ENCODE data around the gene CRABP1.

Gene CRABP1

DNA sequence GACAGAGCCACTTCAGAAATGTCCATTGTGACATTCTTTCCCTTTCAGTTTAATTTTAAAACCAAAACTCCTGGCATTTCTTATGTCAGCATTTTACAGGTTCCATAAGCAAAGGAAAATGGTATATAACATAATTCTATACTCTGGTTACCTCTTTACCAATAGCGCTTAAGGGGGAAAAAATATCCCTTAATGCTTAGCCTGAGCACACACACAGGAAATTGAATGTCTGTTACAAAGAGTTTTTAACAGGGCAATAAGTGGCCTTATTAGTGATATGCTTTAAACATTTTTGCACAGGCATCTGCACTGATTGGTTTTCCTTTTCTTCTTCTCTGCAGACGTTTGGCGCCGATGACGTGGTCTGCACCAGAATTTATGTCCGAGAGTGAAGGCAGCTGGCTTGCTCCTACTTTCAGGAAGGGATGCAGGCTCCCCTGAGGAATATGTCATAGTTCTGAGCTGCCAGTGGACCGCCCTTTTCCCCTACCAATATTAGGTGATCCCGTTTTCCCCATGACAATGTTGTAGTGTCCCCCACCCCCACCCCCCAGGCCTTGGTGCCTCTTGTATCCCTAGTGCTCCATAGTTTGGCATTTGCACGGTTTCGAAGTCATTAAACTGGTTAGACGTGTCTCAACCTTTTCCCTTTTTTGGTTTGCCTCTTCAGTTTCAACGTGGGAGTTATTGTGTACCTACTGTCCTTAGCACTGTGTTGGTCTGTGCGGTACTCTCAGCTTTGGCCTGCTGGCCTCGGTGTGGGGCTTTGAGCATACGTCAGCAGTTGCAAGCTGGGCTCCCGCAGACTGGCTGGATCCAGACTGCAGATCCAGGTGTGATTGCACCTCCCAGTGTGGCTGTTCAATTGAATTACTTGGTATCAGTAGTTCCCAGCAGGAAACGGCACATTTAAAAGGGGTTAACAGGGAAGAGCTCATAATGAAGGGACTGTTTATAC, 7.7 kb downstream of the CRABP1 start:
- DNase-seq: no peak

DNA sequence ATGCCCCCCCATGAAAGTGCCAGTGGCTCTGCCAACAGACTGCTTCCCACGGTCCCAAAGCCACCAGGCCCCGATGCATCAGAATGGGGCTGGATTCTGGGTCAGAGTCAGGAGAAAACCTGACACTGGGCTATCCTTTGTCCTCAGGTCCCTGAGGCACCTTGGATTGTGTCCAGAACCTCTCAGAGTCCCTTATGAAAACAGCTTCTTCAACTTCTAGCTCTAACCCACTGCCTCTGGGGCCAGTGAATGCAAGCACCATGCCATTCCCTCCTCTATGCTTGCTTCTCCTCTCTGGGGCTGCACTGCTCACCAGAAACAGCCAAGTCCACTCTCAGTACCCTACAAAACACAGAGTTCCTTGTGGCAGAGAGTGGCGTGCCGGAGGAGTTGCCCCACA, 9.9 kb downstream of the CRABP1 start:
- no peak for DNase-seq

DNA sequence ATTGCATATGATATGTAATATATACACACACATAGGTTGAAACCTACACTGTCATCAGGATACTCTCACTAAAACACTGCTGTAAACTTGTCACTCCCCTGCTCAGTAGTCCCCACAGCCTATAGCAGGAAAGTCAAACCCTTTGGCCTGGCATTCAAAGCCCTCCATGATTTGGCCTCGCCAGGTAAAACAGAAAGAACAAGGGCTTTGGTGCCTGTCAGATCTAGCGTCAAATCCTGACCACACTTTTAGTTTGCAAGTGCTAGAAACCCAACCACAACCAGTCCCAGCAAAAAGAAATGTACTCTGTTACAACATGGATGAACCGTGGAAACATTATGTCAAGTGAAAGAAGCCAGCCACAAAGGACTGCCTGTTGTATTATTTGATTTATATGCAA, 11.4 kb downstream of the CRABP1 start:
- no peak for DNase-seq

DNA sequence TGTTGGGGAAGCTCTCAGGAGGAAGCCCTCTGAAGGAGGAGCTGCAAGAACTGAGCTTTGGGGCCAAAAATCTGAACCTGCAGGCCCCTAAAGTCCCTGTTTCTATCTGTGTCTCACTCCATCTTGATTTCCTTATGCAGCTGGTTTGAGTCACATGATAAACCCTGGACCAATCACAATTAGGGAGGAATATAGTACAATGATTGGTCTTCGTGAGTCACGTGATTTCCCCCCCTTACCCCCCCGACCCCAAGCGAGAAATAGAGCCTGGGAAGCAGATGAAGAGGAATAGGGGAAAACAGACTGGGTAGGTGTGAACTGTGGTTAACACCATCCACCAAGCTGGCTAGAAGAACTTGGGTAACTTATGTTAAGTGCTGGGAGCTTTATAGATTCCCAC, 12.9 kb downstream of the CRABP1 start:
- no peak for DNase-seq

DNA sequence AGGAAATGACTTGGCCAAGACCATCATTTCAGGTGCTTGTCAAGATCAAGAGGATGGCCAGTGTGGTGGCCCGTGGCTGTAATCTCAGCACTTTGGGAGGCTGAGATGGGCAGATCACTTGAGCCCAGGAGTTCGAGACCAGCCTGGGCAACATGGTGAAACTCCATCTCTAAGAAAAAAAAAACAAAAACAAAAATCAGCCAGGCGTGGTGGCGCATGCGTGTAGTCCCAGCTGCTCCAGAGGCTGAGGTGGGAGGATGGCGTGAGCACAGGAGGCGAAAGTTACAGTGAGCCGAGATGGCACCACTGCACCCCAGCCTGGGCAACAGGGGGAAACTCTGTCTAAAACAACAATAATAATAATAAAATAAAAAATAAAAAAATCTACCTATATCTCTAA, 15.0 kb downstream of the CRABP1 start:
- DNase-seq: no peak

DNA sequence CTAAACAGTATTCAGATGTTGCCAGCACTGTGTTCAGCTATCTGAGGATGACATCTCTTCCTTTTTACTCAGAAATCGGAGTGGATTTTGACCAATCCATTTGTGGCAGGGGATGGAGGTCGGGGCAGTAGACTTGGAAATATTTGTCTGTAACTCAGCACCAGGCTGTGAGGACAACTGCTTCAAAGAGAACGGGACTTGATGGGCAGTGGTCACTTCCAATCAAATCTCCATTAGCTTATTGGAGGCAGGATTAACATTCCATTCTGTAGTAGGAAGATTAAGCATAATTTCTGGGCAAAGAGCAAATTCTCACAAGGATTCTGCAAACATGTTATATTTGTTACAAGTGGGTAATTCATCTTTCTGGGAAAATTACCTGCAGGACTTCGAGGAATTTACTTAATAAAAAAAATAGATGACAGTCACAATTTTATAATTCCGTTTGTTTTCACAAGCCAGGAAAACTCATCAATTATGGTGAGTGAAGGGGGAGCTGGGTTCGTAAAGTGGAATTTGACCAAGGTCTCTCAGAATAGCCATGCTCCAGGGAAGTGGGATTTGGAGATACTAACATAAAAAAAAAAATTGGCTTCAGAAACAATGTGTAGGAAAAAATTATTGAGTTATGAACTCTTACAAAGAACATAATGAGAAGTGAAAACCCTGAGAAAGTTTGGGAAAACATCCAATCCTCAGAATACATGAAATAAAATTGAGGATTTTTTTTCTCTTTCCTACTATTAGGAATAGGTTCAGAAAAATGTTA, 18.1 kb downstream of the CRABP1 start:
- no peak for DNase-seq

DNA sequence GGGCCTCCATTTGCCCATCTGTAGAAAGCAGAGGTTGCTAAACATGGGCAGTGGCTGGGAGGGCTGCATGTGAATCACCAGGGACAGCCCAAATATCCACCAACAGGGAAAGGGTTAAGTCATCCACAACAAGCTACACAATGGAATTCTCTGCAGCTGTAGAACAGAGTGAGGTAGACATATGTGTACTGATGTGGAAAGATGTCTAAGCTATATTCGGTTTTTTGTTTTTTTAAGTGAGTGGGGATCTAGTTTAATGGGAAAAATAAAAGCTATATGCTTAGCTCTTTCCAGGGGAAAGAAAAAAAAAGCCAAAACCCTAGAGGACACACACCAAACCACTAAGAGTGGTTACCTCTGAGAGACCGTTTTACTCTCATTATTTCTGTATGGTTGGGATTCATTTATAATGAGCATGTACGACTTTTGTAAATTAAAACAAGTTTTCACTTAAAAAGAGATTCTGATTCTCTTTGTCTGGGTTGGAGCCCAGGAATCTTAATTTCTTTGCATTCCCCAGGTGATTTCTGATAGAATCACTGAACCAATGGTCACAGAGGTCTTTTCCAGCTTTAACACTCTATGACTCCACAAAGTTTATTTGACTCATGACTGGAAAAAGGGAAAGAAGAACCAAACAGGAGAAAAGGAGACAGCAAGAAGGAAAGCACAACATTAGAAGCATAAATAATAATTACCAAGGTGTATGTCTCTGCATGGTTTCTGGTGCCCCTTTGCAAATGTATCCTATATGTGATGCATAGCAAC, 19.1 kb downstream of the CRABP1 start:
- DNase-seq: no peak

DNA sequence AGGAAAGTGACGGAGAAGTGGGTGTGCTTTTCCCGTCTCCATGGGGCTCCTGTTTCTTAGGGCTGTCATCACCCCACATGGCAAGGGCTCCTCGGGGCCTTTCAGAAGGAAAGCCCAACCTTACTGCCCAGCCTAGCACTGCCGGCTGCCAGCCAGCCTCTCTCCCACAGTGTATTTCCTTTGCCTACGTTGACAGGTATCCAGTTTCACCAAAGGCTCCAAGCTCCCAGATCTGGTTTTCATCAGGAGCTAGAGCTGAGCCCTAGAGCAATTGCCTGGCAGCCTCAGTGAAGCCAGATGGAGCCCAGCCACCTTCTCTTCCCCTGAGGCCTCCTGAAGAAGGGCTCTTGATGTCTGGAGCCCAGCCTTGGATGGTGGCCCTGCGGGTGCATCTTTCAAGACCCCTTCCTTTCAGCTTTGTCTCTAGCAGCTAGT, 20.2 kb downstream of the CRABP1 start:
- DNase-seq: no peak

DNA sequence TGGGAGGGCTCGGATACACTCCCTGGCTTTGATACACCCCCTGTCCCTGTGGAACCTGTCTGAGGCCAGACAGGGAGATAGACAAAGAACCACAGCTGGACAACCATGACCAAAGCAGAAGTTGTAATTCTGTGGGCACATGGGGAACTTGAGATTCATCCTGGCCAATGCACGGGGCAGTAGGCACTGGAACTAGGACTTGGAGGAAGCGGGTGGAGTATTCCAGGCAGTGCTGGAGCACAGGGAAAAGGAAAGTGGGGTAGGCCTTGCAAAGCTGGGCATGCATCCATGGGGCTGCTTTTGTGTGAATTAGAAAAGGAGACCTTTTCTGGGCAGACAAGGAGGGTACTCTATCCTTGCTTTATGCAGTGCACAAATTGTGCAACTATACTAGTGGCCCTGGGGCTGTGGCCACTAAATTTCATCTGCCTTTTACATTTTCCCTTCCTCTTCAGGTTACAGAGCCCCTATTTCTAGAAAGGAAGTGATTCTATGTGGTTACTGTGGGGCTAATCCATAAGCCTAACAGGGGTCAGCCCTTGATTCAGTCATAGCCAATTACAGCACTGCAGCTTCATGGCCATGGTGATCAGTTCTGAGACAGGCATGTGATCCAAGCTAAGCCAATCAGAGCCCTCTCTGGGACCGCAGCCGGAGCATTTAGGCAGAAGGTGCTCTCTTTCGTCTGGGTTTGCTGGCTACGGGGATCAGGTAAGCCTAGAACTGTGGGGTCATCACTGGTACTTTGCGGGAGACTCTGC, 21.0 kb downstream of the CRABP1 start:
- DNase-seq: no peak

DNA sequence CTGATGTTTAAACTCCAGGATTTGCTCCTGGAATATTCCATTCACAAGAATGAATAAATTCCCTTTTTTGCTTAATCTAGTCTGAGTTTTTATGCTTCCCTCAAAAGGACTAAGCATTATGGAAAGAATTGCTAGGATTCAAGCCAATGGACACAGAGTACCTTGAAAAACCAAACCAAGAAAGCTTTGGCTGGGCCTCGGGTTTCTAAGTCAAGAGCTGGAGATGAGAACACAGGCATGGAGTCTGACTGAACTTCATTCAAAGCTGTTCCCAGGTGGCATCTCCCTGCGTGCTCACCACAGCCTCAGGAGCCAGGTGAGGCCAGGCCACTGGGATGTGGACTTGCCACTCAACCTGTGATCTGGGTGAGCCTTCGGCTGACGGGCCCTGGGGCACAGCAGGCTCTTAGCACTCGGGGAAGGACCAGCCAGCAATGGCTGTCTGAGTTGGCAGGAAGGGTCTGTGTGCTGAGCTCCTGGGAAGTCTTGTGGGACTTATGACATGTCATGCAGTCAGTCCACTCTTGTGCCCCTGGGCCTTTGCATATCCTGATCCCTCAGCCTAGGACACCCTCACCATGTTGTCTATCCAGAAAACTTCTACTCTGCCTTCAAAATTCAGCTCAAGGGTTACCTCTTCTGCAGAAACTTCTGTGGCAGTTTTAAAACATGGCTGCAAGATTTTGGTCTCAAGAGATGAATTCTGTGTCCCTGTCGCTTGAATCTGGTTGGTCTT, 21.8 kb downstream of the CRABP1 start:
- no peak for DNase-seq

DNA sequence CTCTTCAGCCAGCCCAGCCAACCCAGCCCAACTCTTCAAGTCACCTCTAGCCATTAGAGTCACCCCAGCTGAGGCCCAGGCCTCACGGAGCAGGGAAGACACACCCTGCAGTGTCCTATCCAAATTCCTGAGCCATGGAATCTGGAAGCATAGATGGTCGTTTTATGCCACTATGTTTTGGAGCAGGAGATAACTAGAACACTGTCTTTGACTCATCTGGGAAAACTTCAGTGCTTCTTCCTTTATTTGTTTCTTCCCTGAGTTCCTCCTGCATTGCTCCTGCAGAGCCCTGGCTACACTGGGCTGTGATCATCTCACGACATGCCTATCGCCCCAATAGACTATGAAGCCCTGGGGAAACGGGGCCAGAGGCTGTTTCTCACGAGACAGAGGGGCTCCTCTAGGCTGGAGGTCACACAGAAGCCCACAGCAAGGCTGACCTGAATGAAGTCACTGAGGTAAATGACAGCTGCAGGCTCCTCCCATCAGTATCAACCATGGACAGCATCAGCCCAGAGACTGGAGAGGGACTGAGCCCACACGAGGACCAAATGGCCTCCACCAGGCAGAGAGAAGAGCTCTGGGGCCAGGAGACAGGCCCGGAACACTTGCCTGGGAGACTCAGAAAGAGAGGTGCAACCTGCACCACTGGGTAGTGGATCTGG, 22.7 kb downstream of the CRABP1 start:
- DNase-seq: no peak

DNA sequence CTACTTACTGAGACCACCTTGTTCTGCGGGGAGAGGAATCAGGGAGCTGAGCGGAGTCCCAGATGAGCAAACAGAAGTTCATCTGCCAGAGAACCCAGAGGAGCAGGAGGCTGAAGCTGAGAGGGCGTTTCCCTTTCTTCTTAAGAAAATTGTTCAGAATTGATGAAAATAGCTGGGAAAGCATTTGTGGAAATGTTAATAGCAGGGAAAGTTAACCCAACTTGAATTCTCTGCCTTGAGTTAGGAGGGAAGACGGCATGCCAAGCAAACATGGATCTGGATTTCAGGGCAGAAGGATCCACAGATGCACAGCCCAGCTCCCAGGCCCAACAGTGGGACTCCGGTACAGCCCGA, 23.2 kb downstream of the CRABP1 start:
- DNase-seq: no peak

DNA sequence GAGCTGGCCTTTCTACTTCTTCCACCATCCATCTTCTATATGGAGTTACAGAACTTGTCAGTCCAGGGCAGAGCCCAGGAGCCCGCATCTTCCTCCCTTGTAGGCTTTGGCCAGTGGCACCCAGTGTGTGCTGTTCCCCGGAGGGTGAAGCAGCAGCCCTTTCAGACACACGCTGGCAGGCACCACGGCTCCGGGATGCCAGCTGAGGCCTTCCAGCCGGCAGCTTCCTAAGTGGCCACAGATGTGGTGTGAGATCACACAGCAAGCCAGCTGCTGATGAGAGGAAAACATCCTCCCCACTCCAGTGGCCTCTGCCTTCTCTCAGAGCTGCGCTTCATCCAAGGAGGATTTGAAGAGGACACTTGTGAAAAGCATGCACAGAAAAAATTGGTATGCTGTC, 24.1 kb downstream of the CRABP1 start:
- no peak for DNase-seq

DNA sequence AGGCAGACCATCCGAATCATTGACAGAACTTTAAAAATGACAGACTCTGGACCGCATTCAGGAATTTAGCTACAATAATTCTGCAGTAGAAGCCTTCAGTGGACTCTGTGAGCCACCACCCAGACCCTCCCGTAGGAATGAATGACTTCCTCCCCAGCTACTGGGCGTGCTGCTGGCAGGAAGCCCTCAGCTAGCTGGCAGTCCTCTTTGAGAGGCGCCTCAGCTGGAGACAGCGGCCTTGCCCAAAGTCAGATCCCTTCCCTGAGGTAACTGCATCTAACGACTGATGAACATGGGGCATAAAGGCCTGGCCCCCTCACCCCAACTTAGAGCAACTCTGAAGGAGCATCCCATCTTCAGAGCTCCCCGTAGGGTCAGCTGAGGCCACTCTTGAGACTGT, 25.8 kb downstream of the CRABP1 start:
- no peak for DNase-seq

DNA sequence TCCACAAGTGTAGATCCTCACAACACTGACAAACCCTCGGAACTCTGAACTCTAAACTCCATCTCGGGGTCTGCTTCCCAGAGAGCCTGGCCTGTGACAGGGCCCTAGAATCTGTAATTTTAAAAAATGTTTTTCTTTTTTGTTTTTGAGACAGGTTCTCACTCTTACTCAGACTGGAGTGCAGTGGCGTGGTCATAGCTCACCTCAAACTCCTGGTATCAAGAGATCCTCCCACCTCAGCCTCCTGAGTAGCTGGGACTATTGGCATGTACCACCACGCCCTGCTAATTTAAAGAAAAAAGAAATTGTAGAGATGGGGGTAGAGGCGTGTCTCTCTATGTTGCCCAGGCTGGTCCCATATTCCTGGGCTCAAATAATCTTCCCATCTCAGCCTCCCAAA, 26.2 kb downstream of the CRABP1 start:
- no peak for DNase-seq

DNA sequence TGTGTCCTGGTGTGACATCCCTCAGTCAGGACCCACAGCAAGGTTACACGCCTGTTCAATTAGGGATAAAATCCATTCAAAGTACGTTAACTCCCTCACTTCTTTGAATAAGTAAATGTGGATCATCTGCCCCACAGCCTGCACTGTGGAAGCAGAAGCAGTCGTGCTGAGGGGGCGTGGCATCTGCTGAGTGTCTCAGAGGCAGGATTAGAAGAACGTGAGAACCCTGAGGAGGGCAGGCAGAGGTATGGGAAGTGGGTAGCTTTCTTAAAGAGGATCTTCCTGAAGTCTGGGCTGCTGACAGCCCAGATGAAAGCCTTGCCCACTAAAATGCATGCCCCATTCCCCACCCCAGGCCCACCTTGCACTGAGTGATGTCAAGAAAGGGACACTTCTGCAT, 28.5 kb downstream of the CRABP1 start:
- no peak for DNase-seq

DNA sequence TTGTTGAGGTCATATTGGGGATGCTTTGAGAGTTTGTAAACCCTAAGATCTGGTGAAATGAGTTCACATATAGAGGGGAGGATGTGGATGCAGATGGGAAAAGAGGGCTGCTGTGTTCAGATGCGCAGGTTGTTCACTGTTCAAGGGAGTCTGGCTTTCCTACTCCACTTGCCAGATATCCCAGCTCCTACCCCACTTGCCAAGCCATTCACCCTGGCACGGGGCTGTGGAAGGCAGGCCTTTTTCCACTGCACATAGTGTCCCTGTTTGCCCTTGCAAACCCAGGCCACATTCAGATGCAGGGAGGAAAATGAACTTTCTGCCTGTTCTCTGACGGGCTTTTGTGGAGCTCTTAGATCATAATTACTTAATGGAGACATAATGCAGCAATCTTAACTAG, 29.0 kb downstream of the CRABP1 start:
- DNase-seq: no peak

DNA sequence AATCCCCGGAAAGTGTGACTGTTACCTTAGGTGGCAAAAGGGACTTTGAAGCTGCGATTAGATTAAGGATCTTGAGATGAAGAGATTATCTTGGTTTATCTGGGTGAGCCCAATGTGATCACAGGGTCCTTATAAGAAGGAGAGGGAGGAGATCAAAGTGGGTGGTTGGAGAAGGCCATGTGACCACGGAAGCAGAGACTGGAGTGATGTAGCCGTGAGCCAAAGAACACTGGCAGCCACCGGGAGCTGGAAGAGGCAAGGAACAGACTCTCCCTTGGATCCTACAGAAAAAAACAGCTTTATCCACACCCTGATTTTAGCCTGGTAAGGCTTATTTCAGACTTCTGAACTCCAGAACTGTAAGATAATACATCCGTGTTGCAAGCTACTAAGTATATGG, 29.9 kb downstream of the CRABP1 start:
- no peak for DNase-seq

DNA sequence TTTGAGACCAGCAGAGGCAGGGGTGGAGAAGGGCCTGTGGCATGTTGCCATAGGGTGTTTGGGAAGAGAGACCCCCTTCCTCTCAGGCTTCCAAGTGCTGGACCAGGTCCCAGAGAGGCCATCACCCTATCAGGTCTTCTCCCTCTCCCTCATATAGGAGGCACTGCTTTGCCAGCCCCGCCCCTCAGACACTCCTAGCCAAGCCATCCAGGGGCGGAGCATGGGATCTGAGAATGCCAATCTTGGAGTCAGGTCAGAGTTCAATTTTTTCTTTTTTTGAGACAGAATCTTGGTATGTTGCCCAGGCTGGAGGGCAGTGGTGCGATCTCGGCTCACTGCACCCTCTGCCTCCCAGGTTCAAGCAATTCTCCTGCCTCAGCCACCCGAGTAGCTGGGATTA, 32.7 kb downstream of the CRABP1 start:
- DNase-seq: no peak

DNA sequence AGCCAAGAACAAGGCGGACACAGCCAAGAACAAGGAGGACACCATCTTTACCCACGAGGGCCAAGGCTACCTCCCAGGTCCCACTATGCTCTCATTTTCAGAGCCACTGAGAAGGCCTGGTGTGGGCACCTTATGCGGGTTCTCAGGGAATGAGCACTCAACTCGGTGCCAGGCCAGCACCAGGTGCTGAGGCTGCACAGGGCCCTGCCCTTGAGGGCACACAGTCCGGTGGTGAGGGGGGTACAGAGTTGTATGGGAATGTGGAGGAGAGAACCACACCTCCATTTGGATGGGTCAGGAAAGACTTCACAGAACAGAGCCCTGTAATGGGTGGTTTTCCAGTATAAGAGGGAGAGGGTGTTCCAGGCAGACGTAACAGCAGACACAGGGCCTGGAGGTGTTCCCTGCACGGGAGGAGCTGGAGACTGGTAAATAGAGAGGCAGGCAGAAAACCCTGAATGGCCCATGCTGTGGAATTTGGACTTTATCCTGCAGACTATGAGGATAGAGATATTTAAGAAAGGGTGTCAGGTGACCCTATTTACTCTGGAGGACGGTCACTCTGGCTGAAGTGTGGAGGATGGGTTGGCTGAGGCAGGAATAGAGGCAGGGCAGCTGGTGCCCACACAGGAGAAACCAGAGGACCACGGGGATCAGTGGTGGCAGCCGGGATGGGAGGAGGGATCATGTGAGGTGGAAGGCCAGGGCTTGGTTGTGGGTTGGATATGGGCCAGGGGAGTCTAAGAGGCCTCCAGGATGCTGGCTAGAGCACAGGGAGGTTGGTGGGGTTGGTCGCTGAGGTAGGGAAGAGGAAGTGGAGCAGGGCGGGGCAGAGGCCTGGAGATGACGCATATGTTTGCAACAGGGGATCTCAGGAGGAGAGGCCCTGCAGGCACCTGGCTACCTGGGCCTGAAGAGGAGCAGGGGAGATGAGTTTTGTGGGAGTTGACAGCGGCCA, 34.6 kb downstream of the CRABP1 start:
- DNase-seq: no peak

Data from CD4-positive, alpha-beta T cell treated with Interleukin-6 for 4 hours (primary cell).